ENCODE results near the gene PLB1.

DNA sequence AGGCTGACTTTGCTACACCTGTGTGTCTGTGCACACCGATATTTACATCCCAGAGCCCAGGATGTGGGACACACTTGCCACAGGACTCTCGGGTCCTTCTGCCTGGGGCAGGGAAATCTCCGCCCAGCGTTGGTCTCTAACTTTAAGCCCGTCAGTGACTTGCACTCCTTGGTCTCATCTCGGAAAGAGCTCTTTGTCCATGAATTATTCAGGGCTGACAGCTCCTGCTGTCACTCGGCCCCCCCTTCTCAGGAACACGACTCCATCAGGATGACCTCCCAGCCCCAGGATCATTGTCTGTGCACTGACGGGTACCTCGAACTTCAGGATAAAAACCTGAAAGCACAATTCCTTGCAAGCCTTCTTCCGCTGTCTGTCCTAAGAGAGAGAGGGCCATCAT is 26.6 kb downstream of the PLB1 start:
- TF ChIP-seq, protein P1, sequence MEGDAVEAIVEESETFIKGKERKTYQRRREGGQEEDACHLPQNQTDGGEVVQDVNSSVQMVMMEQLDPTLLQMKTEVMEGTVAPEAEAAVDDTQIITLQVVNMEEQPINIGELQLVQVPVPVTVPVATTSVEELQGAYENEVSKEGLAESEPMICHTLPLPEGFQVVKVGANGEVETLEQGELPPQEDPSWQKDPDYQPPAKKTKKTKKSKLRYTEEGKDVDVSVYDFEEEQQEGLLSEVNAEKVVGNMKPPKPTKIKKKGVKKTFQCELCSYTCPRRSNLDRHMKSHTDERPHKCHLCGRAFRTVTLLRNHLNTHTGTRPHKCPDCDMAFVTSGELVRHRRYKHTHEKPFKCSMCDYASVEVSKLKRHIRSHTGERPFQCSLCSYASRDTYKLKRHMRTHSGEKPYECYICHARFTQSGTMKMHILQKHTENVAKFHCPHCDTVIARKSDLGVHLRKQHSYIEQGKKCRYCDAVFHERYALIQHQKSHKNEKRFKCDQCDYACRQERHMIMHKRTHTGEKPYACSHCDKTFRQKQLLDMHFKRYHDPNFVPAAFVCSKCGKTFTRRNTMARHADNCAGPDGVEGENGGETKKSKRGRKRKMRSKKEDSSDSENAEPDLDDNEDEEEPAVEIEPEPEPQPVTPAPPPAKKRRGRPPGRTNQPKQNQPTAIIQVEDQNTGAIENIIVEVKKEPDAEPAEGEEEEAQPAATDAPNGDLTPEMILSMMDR (IDR thresholded peaks at IDR 0.05; ENCODE audit: borderline replicate concordance, extremely low read depth, low read length, poor library complexity, severe bottlenecking), result no peak
- TF ChIP-seq EZH2 (IDR thresholded peaks at IDR 0.05; ENCODE audit: borderline replicate concordance, low read depth, low read length, severe bottlenecking), result no peak

Data from DND-41 (cell line).